LHCN-M2 (cell line): ENCODE data around the gene DNAJB5. TPM values are rescaled to one million over a fixed set of nuclear protein-coding genes. Genes with fewer than 3 reads are reported as not detected.
"Not testable (repeated sequence)": the region's sequence is repeated elsewhere in the genome, so short reads cannot be mapped to it uniquely, and the experiment has no call there.

ENCODE experiments used
- DNase-seq: peaks from one replicate; pipeline ENCODE4 v3.0.0-alpha.2; 2012; ENCODE audit warnings: low read depth
- polyA plus RNA-seq: library from polyadenylated mRNA; unstranded; fragments of >200 nt; gene quantifications from one replicate; pipeline ENCODE4 v1.2.1, GENCODE V29; 2012; ENCODE audit warnings: missing spikeins
- total RNA-seq: library from RNA; depleted of rRNA; stranded (reverse); fragments of >200 nt; gene quantifications from 2 replicates; pipeline ENCODE4 v1.2.3, GENCODE V29; 2014; rRNA removed

DNAJB5 gene
- total RNA-seq: 18.3 and 20.8 TPM in 2 replicates
- polyA plus RNA-seq: 25.8 TPM

GRCh38 chr9:34989003-34989945 is at the start of gene DNAJB5:
Gene DNAJB5 (plus strand): TSS chr9:34989745. CDS start chr9:34990631, 886 bp downstream.
- DNase-seq: peak; percentile 100

DNA sequence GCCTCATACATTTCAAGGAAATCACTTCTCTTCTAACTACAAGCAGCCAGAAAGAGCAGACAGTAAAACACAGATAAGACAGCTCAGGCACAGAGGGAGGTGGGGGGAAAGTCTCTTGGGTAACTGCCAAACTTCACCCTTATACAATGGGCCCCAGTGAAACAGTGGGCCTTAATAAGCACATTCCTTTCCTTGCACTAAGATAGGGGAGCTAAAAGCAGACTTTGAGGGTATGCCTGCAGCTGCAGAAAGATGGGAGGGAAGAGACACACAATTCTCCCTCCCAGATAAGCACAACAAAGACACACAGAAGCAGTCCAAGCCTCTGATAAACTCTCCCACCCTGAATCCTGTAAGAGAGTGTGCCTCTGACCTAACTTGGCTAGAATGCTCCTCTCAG is 49.6 kb upstream of the DNAJB5 start:
- not testable (repeated sequence) for DNase-seq

DNA sequence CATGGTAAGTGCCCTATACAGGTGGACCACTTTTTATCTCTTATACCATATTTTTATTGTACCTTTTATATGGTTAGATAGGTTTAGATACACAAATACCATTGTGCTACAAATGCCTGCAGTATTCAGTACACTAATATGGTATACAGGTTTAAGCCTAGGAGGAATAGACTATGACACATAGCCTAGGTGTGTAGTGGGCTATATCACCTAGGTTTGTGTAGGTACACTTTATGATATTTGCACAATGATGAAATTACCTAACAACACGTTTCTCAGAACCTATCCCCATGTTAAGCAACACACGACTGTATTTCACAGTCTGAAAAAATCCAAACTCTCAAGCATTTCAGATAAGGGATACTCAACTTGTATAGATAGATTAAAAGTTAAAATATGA is 41.1 kb upstream of the DNAJB5 start:
- DNase-seq: no peak

DNA sequence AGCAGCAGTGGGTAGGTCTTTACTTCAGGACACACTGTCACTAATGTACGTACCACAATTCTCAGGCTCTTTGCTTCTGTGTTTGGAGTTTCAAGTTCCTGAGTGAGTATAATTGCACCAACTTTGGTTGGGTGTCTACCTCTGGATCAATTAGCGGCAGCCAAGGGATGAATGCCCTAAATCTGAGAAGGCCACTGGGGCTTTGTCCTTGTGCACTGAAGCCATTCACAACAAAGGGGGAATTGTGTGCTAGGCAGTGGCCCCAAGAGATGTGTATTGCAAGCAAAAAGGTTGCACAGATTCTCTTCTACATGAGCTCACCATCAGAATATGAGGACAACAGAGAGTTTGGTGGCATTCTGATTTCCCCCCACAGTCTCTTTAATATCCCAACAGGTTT is 35.3 kb upstream of the DNAJB5 start:
- no peak for DNase-seq

- not testable (repeated sequence) for DNase-seq
These were observed 33.5 kb upstream of the DNAJB5 start for GRCh38 chr9:34956066-34956465.

- DNase-seq: no peak
These were observed 32.9 kb upstream of the DNAJB5 start for GRCh38 chr9:34956648-34957047.

- no peak for DNase-seq
These were observed 31.8 kb upstream of the DNAJB5 start, which contains the start of gene PHF24 for GRCh38 chr9:34957492-34958410. Gene PHF24 (plus strand): TSS chr9:34958285. CDS start chr9:34971299, 13,014 bp downstream.

DNA sequence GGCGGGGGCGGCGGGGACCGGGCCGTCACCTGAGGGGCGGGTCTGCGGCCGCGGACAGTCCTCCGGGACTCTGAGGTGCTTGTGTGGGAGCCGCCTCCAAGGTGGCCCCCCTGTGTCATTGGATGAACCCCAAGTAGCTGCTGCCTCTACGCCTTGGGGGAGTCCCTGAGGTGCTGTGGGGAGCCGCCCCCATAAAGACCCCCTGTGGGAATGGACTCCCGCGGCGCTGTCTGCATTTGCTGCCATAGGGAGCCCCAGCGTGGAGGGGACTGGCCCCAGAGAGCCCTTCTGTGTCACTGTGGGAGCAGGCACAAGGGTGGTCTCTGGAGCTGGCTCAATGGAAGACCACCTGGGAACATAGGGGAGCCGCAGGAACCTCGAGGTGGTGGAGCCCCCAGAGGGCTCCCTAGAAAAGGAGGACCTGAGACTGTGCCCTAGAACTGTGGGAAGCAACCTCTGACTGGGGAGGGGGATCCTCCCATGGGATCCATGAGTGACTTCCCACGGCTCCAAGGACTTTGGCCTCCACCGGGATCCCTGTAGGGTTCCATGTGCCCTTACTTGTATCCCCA is 31.0 kb upstream of the DNAJB5 start:
- no peak for DNase-seq

- no peak for DNase-seq
These were observed 30.1 kb upstream of the DNAJB5 start for GRCh38 chr9:34959461-34959860.

GRCh38 chr9:34961574-34962490 is 27.7 kb upstream of the DNAJB5 start:
- DNase-seq: peak; percentile 48

GRCh38 chr9:34962546-34962945 is 27.0 kb upstream of the DNAJB5 start:
- DNase-seq: no peak

- DNase-seq: no peak
These were observed 26.0 kb upstream of the DNAJB5 start for GRCh38 chr9:34963552-34963951.

- DNase-seq: no peak
These were observed 25.1 kb upstream of the DNAJB5 start for GRCh38 chr9:34964458-34964857.

DNA sequence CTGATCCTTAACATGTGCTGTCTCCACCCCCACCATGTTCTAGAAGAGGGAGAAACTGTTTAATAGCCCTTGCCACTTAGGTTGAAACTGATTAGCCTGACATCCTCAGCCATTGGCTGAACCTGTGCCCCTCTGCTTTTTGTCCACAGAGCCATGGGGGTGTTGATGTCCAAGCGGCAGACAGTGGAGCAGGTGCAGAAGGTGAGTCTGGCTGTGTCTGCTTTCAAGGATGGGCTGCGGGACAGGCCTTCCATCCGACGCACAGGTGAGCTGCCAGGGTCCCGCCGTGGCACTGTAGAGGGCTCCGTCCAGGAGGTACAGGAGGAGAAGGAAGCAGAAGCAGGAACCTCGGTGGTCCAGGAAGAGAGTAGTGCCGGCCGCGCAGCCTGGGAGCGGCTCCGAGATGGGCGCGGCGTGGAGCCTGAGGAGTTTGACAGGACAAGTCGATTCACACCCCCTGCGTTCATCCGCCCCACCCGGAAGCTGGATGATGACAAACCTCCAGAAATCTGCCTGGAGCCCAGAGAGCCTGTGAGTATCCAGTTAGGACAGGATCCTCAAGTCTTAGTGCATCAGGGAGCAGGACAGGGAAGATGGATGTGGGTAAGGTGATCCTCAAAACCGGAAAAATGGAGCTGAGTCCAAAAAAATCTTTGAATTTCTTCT is 18.3 kb upstream of the DNAJB5 start:
- DNase-seq: no peak

- DNase-seq: no peak
These were observed 14.9 kb upstream of the DNAJB5 start for GRCh38 chr9:34974664-34975063.

DNA sequence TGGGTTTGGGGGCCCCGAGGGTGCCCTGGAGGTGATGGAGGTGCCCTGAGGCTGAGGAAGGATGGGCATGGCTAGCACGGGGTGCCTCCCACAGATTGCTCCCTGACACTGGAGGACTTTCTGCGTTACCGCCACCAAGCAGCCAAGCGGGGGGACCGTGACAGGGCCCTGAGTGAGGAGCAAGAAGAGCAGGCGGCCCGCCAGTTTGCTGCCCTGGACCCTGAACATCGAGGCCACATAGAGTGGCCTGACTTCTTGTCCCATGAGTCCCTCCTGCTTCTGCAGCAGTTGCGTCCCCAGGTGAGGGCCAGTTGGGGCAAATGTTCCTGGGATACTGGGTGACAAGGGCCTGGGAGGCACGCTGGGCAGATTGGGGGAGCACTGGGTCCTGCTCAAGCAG is 13.1 kb upstream of the DNAJB5 start:
- no peak for DNase-seq

DNA sequence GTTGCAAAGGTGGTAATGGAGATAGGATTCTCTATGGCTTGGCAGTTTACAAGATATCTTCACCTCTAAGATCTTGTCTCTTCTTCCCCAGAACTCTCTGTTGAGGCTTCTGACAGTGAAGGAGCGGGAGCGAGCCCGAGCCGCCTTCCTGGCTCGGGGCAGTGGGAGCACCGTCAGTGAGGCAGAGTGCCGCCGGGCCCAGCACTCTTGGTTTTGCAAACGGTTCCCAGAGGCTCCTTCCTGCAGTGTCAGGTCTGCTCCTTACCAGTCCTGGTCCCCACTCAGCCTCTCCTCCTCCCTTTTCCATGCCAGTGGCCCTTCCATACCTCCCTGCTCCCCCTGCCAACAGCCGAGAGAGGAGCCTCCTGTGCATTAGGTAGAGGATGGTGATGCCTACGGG is 12.6 kb upstream of the DNAJB5 start:
- DNase-seq: no peak

DNA sequence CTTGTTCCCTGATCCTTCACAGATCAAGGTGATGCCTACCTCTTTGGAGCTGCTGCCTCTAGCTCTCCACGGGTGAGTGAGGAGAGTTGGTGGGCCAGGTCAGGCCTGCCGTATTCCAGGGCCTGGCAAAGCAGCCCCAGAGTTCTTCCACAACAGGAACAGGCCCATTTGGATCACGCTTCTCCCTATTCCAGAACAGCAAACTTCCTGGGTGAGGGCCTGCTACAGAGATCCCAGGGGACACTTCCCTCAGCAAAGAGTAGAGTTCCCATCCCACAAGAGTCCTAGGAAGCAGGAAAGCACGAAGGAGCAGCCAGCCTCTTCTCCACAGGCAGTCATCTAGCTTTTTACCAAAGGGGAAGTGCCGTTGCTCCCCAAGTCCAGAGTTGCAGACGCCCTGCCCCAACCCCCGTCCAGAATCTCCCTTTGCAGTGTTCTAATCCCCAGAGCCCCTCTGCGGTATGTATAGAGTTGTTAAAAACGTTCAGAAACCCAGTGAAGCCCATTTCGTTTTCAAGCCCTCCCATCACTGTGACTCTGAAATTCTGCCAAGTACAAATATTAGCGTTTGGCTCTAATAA is 9.3 kb upstream of the DNAJB5 start:
- DNase-seq: no peak

DNA sequence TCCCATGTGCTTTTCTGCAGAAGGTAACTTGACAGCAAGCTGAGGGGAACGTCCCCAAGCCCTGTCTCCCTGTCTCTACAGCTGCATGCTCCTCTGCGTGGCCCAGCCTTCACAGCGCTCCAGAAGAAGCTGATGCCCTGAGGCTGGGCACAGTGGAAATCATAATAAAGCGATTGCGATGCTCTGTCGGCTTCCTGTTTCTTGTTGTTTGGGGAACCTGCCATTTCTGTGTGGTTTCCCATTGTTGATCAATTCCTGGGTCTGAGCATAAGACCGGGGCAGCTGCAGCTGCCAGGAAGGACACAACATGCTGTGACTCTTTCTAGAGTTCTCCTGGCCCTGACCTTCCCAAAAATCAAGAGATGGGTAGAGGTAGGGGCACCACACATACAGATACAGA is 7.2 kb upstream of the DNAJB5 start:
- no peak for DNase-seq

- DNase-seq: no peak
These were observed 6.3 kb upstream of the DNAJB5 start for GRCh38 chr9:34983209-34983608.
